GM12872 (cell line): ENCODE measurements around the gene FAM177B.

Source experiments
- CTCF ChIP-seq: IDR thresholded peaks from 3 replicates; pipeline ENCODE4 v1.5.1; 2011; ENCODE audit warnings: low read depth, mild to moderate bottlenecking, low read length, moderate library complexity; ENCODE audit not compliant: insufficient read depth

The FAM177B gene

GRCh38 chr1:222783051-222783450, 46.0 kb downstream of the FAM177B start:
- no peak for TF ChIP-seq CTCF

- no peak for TF ChIP-seq CTCF
These were observed 47.4 kb downstream of the FAM177B start for GRCh38 chr1:222784371-222784770.

- no peak for TF ChIP-seq CTCF
These were observed 47.9 kb downstream of the FAM177B start for GRCh38 chr1:222784916-222785315.

GRCh38 chr1:222785529-222785928, 48.5 kb downstream of the FAM177B start:
- TF ChIP-seq CTCF, result no peak

GRCh38 chr1:222786121-222786520, 49.1 kb downstream of the FAM177B start:
- TF ChIP-seq CTCF, result no peak

- no peak for TF ChIP-seq CTCF
These were observed 50.7 kb downstream of the FAM177B start for GRCh38 chr1:222787729-222788128.

GRCh38 chr1:222788402-222789156, 51.6 kb downstream of the FAM177B start:
- TF ChIP-seq CTCF, result no peak

- TF ChIP-seq CTCF, result no peak
These were observed 53.1 kb downstream of the FAM177B start for GRCh38 chr1:222790115-222790514.
